ENCODE results near the gene SEMA6D. TPM values are rescaled to one million over a fixed set of nuclear protein-coding genes. Genes with fewer than 3 reads are reported as not detected.

The SEMA6D gene
- total and polyA plus RNA-seq, 8 donors = 0.61 to 54.0 (median 6.9) TPM

GRCh38 chr15:47801522-47801921 lies 84.2 kb downstream of the SEMA6D start:
- 85 to 95% (median 91%) methylated on average over 3 of the region's 3 CpGs for WGBS, 5 donors
- intact Hi-C loops (cut with DNase I; ENCODE audit: low total_unique reads) = no loop called here

DNA sequence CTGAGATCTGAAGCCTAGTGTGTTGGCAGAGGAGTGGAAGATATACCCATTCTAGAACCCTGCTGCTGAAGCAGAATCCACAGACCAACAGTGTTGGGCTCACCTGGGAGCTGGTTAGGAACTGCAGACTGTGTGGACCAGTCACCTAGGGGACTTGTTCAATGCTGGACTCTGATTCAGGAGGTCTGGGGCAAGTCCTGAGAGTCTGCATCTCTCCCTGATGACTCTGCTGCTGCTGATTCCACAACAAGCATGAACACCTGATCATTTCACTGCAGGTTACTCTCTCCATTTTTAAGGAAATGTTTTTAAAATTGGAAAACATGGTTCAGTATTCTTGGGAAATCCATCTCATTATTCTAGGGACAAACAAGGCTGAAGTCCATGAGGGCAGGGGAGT lies 84.9 kb downstream of the SEMA6D start:
- Histone ChIP-seq H3K36me3 (no peaks in the 10 kb centered on the region), H3K4me1 (no peaks in the 10 kb centered on the region), H3K9me3 (no peaks in the 10 kb centered on the region), H3K27me3 (no peaks in the 10 kb centered on the region), H3K27ac (no peak overlapping the region), H3K4me3 (no peak overlapping the region)
- TF ChIP-seq POLR2AphosphoS5 (IDR thresholded peaks at IDR 0.05) = no peak
- TF ChIP-seq, protein P1, sequence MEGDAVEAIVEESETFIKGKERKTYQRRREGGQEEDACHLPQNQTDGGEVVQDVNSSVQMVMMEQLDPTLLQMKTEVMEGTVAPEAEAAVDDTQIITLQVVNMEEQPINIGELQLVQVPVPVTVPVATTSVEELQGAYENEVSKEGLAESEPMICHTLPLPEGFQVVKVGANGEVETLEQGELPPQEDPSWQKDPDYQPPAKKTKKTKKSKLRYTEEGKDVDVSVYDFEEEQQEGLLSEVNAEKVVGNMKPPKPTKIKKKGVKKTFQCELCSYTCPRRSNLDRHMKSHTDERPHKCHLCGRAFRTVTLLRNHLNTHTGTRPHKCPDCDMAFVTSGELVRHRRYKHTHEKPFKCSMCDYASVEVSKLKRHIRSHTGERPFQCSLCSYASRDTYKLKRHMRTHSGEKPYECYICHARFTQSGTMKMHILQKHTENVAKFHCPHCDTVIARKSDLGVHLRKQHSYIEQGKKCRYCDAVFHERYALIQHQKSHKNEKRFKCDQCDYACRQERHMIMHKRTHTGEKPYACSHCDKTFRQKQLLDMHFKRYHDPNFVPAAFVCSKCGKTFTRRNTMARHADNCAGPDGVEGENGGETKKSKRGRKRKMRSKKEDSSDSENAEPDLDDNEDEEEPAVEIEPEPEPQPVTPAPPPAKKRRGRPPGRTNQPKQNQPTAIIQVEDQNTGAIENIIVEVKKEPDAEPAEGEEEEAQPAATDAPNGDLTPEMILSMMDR (IDR thresholded peaks at IDR 0.05) = no peak
- TF ChIP-seq EP300 (IDR thresholded peaks at IDR 0.05) = no peak
- TF ChIP-seq POLR2A (IDR thresholded peaks at IDR 0.05) = no peak
- DNase-seq = no peak
- intact Hi-C loops (cut with DNase I; ENCODE audit: low total_unique reads) = no loop called here

More at GRCh38 chr15:47801522-47801921, 84.2 kb downstream of the SEMA6D start:
- H3K4me3 ChIP-seq = no peak overlapping the region
- H3K4me1 ChIP-seq = no peaks in the 10 kb centered on the region
- TF ChIP-seq EP300 (IDR thresholded peaks at IDR 0.05) = no peak
- no peak for TF ChIP-seq POLR2A (IDR thresholded peaks at IDR 0.05)
- TF ChIP-seq, protein P1 (IDR thresholded peaks at IDR 0.05) = no peak
- TF ChIP-seq POLR2AphosphoS5 (IDR thresholded peaks at IDR 0.05) = no peak
- no peaks in the 10 kb centered on the region for H3K36me3 ChIP-seq
- no peak for DNase-seq
- H3K27ac ChIP-seq = no peak overlapping the region
- H3K9me3 ChIP-seq = no peaks in the 10 kb centered on the region
- no peaks in the 10 kb centered on the region for H3K27me3 ChIP-seq

DNA sequence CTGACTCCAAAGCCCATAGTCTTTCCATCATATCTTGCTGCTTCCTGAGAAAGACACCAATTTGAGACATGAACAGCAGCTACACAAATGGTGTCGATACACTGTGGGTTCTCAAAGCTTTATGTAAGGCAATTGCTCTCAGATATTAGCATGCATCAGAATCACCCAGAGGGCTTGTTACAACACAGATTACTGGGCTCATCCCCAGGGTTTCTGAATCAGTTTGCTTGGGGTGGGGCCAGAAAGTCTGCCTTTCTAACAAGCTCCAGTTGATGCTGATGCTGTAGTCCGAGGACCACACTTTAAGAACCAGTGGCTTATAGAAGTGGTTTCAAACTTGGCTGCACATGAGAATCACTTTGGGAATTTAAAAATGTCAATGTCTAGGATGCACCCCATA lies 86.5 kb downstream of the SEMA6D start:
- no peak for DNase-seq

GRCh38 chr15:47804733-47805132 lies 87.4 kb downstream of the SEMA6D start:
- 73 to 86% (median 82%) methylated on average over 6 of the region's 6 CpGs for WGBS, 5 donors
- TF ChIP-seq EP300 (IDR thresholded peaks at IDR 0.05) = no peak
- TF ChIP-seq POLR2A (IDR thresholded peaks at IDR 0.05) = no peak
- no peak for TF ChIP-seq POLR2AphosphoS5 (IDR thresholded peaks at IDR 0.05)
- TF ChIP-seq, protein P1 (IDR thresholded peaks at IDR 0.05) = no peak
- Histone ChIP-seq H3K27ac (no peak overlapping the region), H3K9me3 (no peaks in the 10 kb centered on the region), H3K27me3 (no peaks in the 10 kb centered on the region), H3K4me1 (no peaks in the 10 kb centered on the region), H3K4me3 (no peak overlapping the region), H3K36me3 (no peaks in the 10 kb centered on the region)
- intact Hi-C loops (cut with DNase I; ENCODE audit: low total_unique reads) = no loop called here
- DNase-seq = no peak

More for the DNA sequence above, 86.5 kb downstream of the SEMA6D start:
- WGBS, 5 donors = 79 to 93% (median 92%) methylated on average over 2 of the region's 2 CpGs
- TF ChIP-seq, protein P1 (IDR thresholded peaks at IDR 0.05) = no peak
- TF ChIP-seq POLR2A (IDR thresholded peaks at IDR 0.05) (no peak), EP300 (IDR thresholded peaks at IDR 0.05) (no peak), POLR2AphosphoS5 (IDR thresholded peaks at IDR 0.05) (no peak)
- Histone ChIP-seq H3K27ac (no peak overlapping the region), H3K36me3 (no peaks in the 10 kb centered on the region), H3K9me3 (no peaks in the 10 kb centered on the region), H3K4me3 (no peak overlapping the region), H3K27me3 (no peaks in the 10 kb centered on the region), H3K4me1 (no peaks in the 10 kb centered on the region)
- intact Hi-C loops (cut with DNase I; ENCODE audit: low total_unique reads) = no loop called here
